Measurements from ENCODE around the gene BMP6.

Gene BMP6

DNA sequence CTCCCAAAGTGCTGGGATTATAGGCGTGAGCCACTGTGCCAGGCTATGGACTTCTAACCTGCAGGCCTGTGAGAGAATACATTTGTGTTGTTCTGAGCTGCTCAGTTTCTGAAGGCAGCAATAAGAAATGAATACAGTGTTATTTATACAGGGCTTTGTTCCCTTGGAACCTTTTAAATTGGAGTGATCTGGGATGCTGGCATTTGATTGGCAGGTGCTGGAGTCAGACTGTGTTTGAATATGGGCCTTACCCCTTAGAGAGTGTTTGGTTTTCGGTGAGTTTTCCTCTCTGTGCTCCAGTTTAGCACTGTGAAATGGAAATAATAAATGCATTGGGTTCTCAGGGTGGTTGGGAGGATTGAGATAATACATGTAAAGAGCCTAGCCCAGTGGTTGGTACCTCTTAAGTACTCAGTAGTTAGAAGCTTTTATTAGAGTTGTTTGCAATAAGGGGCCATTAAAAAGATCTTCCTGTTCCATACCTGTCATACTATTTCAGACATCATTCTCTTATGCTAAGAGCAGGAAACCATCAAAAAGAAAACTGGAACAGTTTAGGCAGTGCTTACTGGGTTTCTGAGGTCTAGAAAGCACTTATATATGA lies 22.1 kb downstream of the BMP6 start:
- DNase-seq, result no peak

DNA sequence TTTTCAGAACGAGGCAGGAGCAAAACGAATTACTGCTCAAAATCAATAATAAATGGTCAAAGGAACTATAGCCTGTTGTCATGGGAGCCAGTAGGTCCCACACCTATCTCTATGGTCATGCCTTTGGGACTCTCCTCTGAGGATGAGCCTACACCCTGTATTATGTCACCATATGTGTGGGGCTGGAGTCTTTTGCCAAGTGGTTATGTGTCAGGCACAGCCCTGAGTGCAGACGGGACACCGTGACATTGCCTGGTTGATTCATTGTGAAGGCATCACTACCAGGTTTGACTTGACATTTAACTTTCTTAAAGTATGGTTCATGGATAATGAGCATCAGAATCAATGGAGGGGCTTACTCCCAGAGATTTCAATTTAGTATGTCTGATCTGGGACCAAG lies 23.6 kb downstream of the BMP6 start:
- no peak for DNase-seq

GRCh38 chr6:7750197-7750596 lies 24.3 kb downstream of the BMP6 start:
- DNase-seq, result no peak

DNA sequence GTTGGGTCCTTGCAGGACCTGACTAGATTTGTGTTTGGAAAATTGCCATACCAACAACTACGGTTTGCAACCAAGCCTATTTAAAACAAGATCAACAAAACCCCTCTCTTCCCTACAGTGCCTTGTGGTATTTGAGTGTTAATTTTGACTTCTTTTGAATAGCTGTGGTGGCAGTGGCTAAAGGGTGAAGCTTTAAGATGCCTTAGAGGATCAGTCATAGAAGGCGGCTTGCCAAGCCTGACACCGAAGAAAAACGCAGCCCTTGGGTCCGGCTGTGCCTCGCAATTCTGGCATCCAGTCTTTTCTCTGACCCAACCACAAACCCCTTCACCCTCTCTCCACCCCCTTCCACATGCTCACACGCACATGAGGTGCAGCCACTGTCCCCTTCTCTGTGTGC lies 32.6 kb downstream of the BMP6 start:
- no peak for DNase-seq

DNA sequence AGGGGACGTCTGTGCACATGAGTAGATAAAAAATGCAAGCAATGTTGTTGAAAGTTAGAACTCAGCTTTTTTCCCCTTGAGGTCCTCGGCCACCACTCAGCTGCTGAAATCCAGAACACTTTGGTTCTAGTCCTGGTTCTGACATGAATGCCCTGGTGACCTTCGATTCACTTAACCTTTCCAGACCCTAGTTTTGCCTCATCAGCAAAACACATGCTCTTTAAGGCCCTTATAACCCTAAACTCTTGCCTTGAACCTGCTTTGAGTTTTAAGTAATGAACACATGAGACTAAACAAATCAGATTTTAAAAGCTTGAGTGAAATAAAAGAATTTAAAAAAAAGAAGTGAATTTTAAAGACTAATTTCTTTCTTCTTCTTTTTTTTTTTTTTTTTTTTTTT lies 33.4 kb downstream of the BMP6 start:
- DNase-seq, result no peak

- no peak for DNase-seq
Measured at GRCh38 chr6:7761051-7761450, 35.2 kb downstream of the BMP6 start.

DNA sequence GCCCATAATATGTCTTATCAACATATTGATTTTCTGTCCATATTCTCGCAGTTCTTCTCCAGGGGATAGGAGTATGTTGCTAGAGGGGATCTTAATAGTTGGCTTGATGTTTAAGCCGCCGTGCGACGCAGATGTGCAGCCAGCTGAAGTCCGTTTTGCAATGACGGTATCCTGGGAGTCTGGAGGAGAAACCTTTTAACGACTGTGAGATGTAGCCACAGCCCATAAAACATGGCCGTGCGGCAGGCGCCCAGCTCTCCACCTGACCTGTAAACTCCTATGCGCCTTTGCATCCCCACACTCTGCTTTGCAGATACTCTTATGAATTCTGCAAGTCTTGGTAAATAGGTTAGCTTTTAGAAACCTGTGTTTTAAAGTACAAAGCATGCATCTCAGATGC lies 36.9 kb downstream of the BMP6 start:
- no peak for DNase-seq

DNA sequence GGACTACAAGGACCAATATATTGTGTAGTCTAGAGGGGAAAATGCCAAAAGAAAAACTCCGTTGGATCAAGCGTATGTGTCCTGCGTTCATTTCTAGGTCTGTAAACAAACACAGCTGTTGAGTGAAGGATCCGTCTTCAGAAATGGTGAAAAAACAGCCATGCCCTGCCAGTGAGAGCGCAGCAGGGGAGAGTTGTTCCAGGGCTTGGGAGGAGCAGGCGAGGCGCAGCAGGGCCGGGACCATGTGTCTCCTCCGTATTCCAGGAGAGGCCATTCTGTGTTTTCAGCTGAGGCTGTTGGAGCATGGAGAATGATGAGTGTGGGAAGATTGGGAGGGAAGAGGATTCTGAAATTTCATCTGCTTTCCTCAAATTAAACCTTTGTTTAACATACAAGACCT lies 38.0 kb downstream of the BMP6 start:
- no peak for DNase-seq

GRCh38 chr6:7765575-7766325 lies 39.9 kb downstream of the BMP6 start:
- DNase-seq, result no peak

GRCh38 chr6:7769702-7770101 lies 43.8 kb downstream of the BMP6 start:
- no peak for DNase-seq

- no peak for DNase-seq
Measured at GRCh38 chr6:7770111-7770510, 44.2 kb downstream of the BMP6 start.

- DNase-seq, result no peak
Measured at GRCh38 chr6:7770601-7771000, 44.7 kb downstream of the BMP6 start.

DNA sequence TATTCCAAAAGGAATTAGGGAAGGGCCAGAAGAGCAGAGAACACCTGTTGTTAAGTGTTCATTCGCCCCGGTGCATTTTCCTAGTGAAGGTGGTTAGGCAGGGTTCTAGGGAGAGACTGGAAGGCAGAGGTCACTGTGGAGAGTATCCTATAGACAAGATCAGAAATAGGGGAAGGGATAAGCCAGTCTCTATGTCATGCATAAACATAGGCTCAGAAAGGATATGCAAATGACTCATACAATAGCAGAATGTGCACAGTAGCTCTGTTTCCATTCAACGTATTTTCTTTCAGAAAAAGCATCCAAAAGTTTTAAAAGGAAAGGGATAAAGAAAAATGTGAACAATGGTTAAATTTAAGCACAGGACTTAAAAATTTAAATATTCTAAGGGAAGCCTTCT lies 47.4 kb downstream of the BMP6 start:
- DNase-seq, result no peak

DNA sequence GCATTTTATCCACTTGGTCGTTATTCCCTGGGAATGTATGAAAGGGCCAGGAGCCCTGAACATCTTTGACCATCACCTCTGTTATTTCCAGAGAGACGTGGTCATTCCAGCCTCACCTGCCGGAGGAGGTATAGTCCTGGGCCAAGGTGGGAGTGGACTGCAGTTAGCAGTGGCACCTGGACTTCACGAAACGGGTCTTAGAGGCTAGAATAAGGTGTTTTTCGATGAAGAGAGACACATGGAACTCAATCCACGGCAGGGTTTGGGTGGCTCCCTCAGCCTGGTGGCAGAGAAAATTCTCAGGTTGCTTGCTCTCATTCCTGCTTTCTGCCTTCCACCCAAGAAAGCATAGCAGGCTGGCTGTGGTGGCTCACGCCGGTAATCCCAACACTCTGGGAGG lies 48.0 kb downstream of the BMP6 start:
- no peak for DNase-seq

DNA sequence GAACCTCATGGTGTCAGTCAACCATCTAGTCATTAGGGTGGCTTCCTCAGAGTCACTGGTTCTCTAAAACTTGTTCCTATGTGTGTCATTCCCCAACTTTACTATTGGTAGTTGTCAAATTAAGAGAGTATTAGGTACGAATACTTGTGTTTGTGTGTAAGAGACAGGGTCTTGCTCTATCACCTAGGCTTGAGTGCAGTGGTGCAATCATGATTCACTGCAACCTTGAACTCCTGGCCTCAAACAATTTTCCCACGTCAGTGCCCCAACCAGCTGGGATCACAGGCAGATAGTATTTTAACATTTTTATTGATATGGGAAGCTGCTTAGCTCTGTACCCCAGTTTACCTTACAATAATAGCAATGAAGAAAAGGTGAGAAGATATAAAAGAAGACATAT lies 50.6 kb downstream of the BMP6 start:
- DNase-seq, result no peak

DNA sequence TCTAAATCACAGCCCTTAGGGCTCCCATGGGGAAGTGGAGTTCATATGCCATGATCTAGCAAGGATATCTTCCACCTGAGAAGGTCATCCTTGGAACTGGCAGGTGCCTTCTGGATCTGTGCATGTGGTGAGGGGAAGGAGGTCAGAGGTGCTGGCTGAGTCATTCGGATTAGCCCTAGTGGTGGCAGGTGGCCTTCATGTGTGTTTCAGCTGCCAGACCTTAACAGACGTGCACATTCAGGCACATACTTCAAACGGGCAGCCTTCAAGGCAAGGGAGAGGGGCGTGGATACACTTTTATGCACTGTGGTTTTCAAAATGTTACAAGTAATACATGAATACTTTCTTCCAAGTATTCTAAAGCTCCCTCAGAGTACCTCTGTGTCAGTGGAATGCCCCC lies 51.2 kb downstream of the BMP6 start:
- no peak for DNase-seq

- no peak for DNase-seq
Measured at GRCh38 chr6:7781240-7781639, 55.3 kb downstream of the BMP6 start.

- DNase-seq, result no peak
Measured at GRCh38 chr6:7784248-7784647, 58.3 kb downstream of the BMP6 start.

DNA sequence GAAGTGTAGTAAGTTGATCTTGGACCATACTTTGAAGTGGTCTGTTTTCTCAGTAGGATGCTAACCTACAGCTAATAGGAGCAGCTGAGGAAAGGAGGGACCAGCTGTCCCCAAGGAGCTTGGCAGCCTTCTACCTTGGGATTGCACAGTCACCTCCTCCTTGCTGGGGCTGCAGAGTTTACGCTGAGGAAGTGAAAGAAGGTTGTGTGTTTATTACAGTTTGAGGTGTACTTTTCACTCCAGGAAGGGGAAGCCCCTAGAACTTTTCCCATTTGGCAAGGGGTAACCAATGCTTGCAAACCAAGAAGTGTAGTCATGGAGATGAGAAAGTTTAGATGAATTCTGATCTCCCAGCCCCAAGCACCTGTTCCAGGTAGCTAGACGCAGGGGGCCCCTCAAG lies 58.8 kb downstream of the BMP6 start:
- no peak for DNase-seq

DNA sequence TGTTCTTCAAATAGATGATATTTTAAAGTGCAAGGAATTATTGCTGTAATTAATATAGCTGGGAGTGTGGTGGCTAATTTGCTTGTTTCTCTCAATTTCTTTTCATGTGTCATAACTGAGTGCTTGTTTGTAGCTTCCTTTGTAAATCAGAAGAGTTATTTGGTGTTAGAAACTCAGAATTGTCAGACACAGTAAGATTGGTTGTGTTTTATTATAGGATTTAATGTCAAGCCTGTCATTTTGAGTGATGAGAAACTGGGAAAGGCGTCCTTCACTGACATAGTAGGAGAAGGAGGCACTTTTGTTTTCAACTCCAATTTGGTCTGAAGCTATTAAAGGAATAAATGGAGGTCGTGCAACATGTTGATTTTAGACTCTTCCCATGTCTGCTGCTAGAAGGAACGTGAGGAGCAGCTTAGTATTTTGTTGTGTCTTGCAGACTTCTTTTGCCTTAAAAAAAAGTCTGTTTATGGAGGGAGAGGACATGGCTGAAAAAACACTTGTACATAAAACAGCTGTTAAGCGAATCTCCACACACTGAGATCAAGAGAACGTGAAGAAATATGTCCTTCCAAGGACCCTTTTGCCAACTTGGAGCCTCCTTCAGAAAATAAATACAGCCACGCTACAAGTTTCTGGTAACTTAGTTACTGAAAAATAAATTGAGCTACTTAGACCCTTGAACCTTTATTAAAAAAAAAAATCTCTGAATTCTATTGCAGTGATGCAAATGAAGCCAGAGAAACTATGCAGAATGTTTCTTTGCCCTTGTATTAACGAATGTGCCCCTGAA lies 59.5 kb downstream of the BMP6 start:
- no peak for DNase-seq

- DNase-seq, result no peak
Measured at GRCh38 chr6:7786214-7786661, 60.3 kb downstream of the BMP6 start.

DNA sequence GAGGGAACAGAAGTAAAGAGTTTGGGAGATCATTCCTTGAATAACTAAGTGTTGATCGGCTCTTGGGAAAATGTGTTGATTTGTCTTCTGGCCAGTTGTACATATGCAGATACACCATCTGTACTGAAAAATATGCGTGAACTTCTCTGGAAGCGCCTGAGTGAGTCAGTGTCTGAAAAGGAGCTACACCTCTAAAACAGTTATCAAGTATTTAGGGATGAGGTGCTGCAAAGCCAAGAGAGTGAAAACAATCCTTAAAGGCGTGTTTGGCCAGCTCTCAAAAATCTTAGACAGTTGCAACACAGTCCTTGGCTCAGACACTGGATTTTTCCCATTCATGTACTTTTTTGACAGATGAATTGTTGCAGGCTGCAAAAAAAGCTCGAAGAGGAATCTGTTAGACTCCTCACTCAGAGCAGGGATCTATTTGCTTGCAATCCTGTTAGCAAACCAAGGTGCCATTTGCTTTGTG lies 61.3 kb downstream of the BMP6 start:
- DNase-seq, result no peak

- no peak for DNase-seq
Measured at GRCh38 chr6:7787731-7788130, 61.8 kb downstream of the BMP6 start.

DNA sequence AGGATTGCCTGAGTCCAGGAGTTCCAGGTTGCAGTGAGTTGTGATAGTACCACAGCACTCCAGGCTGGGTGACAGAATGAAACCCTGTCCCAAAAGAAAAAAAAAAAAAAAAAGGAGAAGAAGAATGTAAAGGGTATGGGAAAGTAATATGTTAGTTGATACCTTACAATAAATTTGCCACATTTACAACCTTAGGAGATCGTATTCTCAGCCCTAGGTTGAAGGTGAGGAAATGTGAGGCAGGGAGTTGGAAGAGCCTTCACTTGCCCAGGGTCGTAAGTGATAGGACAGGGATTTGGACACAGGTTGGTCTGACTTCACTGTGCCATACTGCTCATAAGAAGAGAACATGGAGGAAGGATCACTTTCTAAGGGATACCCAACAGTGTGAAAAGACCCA lies 68.6 kb downstream of the BMP6 start:
- no peak for DNase-seq

Data from hematopoietic multipotent progenitor cell treated with erythropoietin and hydrocortisone succinate and interleukin-3 and kit ligand, for 4 days (in vitro differentiated cells).